Measurements from ENCODE around the gene ADD3.

DNA sequence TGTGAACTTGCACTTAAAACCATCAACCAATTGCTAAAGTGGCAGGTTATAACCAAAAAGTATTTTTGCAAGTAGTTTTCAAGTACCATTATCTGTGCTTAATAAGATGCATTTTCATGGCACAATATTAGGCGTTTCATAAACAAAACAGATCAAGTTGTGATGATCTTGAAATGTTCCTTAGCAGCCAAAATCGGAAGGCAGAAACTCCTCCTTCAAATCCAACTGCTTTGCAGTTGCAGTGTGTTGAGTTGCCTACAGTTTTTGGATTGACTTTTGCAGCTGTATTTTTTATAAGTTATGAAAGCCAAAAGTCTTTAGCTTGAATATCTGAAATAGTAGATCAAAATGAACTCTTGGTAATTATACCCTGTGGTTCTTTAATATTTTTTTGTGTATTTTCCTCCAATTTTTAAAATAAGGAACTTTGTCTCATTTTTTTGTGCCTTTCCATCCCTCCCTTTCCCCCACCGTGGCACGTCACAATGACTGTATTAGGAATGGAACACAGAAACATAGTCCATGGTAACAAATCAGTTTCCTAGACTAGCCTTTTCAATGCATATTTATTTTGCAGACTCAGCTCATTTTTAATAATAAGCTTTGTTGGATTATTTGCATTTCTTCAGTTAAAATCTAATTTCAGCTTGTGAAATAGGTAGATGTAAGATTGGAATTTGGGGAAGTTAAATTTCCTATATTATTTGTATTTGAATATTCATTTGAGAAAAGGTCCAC lies 80.8 kb downstream of the ADD3 start:
- TF ChIP-seq, protein P1, sequence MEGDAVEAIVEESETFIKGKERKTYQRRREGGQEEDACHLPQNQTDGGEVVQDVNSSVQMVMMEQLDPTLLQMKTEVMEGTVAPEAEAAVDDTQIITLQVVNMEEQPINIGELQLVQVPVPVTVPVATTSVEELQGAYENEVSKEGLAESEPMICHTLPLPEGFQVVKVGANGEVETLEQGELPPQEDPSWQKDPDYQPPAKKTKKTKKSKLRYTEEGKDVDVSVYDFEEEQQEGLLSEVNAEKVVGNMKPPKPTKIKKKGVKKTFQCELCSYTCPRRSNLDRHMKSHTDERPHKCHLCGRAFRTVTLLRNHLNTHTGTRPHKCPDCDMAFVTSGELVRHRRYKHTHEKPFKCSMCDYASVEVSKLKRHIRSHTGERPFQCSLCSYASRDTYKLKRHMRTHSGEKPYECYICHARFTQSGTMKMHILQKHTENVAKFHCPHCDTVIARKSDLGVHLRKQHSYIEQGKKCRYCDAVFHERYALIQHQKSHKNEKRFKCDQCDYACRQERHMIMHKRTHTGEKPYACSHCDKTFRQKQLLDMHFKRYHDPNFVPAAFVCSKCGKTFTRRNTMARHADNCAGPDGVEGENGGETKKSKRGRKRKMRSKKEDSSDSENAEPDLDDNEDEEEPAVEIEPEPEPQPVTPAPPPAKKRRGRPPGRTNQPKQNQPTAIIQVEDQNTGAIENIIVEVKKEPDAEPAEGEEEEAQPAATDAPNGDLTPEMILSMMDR (IDR thresholded peaks at IDR 0.05), result no peak
- no peak for TF ChIP-seq POLR2A (IDR thresholded peaks at IDR 0.05)

Data from heart left ventricle (tissue), 13 donors.